Stimulated activated CD4-positive, alpha-beta T cell treated with anti-CD3 and anti-CD28 coated beads, TNF-alpha, amount 100 ng/mL, for 1 hour (primary cell): ENCODE results near the gene FGGY.
"Not testable (repeated sequence)": the region's sequence is repeated elsewhere in the genome, so short reads cannot be mapped to it uniquely, and the experiment has no call there.

ENCODE experiments used
- DNase-seq, 3 donors: peaks; one replicate each; pipeline ENCODE4 v3.0.0-alpha.2; 2020; ENCODE audit warnings: low read depth in 3 of 3, low spot score in 1 of 3

Gene FGGY

DNA sequence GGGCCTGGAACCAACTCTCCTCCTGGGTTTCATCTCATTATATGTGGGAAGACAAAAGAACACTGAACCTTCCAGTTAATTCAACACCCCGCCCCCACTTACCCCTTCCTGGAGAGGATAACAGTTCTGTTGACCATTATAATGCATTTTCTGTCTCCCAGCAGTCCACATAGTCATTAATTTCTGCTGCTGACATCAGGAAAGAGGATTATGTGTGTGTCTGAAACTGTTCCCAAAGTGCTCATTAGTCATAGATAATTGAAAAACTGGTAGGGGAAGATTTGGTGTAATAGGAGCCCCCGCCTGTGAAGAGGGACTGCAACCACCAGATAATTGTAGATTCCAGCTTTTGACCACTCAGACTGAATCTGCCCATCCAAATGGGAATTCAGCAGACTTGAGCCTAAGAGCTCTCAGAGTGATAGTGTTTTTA, 208.7 kb downstream of the FGGY start:
- no peak for DNase-seq

DNA sequence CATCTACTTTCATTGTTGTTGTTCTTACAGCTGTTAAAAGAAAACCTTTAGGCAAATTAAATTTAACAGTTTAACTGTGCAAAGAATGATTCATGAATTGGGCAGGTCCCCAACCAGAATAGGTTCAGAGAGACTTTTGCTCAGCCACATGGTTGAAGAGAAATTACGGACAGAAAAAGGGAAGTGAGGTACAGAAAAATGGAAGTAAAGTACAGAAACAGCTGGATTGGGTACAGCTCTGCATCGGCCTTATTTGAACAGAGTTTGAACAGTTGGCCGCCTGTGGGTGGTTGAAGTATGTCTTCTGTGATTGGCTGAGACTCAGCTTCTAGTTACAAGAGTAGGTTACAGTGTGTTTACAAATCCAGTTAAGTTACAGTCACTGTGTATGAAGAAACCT, 210.1 kb downstream of the FGGY start:
- no peak for DNase-seq

DNA sequence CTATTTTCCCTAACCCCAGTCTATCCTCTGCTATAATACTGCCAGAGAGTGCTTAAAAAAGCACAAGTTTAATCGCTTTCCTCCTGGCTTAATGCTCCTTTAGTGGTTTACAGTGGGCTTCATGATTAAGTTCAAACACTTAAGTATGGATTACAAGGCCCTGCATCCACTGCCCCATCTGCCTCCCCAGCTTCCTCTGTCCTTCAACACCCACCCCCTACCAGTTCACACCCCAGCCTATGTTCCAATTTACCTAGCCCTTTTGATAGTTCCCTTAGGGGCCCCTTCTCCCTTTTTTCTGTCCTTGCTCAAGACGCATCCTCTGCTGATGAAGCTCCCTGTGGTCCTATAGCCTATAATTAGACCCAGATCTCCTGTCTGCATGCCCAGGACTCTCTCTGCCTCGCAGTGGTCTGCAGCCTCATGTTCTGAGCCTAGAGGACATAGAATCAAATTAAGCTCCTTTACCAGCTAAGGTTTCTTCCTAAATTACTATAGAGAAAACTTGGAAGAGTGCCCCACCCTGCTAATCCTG, 212.5 kb downstream of the FGGY start:
- DNase-seq = no peak

DNA sequence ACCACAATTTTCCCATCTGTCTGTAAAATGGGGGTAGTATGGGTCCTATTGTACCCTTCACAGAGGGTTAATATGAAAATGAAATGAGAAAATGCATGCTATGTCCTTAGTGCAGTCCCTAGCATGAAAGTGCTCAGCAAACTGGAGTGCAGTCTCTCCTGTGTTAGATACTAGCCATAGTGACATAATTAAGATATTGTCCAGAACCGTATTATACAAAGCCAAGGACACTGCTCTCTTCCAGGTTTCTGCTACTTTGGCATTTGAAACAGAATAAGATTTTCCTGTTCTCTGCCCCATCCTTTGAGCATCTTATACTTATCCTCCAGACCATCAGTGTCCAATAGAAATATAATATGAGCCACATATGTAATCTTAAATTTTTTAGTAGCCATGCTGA, 213.4 kb downstream of the FGGY start:
- DNase-seq = no peak

DNA sequence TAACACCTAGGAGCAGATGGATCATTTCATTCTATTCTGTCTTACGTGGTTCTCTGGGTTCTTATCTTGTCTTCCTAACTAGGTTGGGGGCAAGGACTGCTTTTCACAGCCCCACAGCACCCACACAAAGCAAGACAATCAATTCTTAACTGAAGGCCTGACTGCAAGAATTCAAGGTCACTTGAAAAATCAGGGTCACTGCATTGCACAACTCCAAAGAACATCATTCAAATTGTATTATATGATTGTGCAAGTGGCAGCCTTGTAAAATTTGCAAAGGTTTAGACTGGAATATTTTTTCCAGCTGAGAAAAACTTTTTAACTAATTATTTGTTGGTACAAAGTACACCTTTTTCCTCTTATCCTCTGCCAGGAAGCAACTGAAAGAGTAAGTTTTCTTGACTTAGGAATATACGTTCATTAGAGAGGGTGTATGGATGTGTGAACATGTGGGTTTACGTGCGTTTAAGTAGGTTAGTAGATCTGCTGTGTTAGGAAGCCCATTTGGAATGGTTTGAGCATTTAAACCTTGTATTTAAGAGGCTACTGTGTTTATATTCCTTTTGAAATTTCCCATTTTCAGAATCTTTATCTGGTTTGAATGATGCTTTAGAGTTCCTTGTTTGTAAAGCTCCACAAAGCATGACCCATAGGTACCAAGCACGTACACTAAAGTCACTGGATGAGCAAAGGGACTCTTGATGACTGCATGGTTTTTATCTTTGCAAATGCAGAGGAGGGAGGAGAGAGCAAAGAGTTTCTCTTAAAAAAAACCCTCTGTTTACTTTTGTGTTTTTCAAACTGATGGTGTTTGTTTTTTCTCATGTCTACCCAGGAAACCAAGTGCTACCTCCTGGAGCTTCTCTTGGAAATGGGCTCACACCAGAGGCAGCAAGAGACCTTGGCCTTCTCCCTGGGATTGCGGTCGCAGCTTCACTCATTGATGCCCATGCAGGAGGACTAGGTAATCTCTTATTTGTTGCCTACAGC, 214.9 kb downstream of the FGGY start:
- no peak for DNase-seq

DNA sequence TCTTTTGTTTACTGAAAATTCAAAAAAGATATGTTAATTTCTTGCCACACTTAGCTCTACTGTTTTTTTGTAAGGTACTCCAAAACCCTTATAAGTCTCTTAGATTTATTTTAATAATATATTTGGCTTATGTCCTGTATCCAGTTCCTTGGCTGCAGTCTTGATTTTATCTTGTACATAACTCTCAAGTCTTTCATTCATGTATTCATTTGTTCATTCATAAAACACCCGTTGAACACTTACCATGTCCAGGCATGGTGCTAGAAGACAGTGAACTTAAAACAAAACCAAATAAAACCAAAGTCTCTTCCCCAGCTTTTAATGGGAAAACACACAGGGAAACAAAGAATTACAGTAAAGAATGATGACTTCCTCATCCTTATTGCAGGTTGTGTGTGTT, 215.8 kb downstream of the FGGY start:
- no peak for DNase-seq

DNA sequence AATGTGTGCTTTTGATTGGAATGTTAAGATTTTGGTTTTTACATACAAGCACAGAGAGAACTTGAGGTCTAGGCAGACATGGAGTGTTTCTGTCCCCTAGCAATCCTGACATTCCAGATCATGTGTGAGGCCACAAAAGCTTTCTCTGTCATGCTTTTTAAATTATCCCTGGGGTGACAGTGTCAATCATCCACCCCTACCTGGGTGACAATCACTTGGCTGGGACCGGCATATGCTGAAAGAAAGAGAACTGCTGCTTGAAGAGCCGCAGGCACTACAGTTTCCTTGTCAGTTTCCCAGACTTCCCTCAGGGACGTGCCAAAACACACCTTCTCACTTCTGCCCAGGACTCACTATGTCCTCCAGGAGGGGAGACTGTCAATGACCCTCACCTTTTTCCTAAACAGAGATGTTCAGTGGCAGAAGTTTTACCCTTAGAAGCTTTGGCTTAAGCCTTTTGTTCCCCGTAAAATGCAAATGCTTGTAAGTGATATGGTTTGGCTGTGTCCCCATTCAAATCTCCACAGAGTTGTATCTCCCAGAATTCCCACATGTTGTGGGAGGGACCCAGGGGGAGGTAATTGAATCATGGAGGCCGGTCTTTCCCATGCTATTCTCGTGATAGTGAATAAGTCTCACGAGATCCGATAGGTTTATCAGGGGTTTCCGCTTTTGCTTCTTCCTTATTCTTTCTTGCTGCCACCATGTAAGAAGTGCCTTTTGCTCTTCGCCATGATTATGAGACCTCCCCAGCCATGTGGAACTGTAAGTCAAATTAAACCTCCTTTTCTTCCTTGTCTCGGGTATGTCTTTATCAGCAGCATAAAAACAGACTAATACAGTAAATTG, 217.4 kb downstream of the FGGY start:
- no peak for DNase-seq

DNA sequence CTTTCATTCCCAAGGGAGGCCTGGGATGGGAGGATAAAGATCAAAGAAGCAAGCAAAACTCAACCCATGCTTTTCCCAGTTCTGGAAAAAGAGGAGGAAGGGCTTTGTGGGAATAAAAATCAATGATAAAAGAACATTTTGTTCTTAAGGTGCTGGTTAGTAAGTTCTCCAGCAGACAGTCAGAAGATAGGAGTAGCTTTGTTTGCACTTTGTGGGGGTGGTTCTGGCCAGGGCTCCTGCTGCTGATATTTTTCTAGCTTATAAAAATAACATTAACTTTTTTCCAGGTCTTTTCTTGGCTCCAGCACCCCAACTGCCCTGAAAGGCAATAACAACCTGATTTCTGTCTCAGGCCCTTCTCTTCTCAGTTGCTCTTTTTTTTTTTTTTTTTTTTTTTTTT, 220.0 kb downstream of the FGGY start:
- no peak for DNase-seq

DNA sequence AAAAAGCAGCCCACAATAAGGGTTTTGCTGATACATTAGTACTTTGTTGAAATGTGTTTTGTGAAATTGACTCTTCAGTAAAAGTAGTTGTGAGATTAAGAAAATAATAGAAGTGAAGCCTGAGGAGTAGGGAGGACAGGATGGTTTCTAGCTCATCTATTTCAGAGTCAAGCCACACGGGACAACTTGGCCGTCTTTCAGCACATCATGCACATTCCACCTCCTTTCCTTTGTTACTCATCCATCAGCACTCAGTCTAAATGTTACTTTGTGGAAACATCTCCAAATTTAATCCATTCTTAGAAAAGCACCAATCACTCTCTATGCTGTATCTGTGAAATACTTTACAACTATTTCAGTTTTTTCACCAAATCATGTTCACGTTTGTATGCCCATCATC, 223.3 kb downstream of the FGGY start:
- DNase-seq = no peak

DNA sequence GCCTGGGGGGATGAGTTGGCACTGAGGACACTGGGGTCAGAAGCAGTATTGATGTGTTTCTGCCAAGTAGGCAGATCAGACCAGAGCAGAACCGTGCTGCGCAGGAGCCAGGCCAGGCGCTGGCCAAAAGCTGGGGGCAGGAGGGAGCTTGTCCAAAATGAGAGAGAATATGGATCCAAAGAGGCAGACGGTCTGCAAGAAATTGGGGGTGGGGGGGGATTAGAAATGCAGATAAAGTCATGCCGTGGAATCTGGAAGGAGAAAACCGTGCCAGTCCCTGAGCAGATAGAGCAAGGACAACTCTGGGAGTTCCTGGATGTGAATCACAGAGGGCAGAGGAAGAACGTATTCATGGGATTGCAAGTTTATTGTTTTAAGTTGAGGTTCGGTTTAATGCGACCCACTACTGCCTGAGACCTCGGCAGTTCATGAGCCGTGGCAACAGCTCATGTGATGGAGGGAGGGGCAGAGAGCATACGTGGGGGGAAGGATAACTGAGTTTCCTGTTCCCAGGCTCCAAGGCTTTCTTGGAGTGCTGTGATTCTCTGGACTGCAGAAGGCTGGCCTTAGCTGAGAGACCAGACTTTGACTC, 224.0 kb downstream of the FGGY start:
- DNase-seq = no peak

DNA sequence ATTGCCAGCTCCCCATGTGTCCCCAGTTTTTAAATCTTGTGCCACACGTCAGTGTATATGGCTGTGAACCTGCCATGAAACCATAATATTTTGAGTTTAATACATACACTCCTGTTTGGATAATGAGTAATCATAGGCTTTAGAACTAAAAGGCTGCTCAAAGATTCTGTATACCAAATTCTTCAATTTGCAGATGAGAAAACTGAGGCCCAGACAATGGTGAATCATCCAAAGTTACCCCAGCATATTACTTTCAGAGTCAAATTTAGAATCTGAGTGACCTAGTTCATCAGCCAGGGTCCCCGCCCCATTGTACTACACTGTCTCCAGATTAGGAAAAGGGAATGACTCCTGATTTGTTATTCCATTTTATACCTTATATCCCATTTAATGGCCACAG, 224.6 kb downstream of the FGGY start:
- no peak for DNase-seq

DNA sequence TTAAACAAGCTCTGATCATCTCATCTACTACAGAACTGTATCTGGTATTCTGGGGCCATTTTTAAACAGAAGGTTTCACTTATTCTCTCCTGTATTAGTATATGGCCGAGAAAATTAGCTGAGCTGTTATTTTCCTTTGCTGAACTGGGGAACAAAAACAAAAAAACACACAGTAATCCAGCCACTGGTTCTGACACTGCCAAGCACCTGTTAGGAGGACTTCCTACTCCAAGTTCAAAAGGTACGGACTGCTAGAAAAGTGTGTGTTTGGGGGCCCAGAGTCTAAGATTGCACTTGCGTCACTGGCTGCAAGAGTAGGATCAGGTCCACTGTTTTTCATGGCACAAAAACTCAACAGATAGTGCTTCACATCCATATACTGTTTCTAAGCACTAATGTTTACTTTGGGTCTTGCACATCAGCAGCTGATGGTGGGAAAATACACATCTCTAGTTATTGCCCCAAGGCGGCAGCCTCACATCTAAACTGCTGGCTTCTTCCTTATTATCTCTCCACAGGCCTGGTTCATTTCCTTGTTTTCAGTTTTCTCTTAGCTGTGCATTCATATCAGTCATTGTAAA, 226.1 kb downstream of the FGGY start:
- DNase-seq = no peak

DNA sequence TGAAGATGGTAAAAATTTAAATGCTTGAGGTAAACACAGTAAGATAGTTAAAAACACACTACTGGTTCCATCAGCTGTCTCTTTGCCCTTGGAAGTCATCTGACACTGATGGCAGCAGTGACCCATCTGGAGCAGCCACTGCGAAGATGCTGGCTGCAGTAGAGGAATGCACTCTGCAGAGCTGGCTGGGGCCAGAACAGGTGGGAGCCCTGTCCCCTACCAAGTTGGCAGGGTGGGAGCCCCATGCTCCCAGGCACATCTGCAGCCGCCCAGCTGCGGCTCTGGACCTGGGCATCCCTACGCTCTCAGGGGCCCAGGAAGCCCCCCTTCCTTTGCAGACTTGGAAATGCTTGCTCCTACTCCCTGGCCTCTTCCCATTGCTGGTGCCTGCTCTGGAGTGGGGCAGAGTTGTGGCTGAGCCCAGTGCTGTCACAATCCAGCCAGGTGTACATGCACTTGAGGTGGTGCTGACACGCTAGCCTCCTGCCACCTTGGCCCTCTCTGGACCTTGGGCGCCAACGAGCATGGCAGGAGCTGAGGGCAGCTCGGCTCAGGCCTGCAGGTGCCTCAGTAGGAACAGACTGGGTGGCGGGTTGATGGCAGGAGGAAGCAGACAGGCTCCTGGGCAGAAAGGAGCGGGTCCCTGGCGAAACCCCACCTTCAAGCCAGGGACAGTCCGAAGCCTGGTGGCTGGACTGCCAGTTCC, 227.0 kb downstream of the FGGY start:
- no peak for DNase-seq

DNA sequence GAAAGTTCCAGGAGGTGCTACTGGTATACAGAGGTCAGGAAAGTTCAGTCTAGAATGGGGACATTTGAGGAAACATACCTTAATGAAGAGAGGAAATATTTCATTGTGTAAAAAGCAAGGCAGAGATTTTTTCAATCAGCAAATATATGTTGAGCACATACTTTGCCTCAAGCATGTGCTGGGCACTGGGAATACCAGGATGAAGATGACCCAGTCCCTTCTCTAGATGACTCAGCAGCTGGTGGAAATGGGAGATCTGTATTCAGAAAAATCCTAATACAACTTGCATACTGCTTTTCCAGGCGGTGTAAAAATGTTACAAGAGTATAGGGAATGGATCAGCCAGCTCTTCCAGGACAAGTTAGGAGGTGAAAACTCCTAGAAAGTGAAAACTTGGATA, 229.3 kb downstream of the FGGY start:
- DNase-seq = no peak

DNA sequence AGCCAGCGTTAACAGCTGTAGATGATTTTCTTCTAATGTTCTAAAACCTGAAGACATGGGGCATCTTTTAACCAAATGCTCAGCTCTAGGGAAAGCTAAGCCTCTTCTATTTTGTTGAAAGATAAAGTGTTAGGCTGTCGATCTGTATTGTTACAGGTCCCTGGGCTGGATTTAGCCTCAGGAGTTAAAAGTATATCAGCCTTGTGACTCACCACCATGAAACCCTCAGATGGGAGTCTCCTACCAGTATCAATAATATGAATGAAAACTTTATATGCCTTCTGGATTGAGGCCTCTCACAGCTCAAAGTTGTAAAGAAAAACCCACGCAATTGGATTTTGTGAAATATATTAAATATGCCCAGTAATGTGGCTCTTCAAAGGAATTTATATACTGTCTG, 231.6 kb downstream of the FGGY start:
- no peak for DNase-seq

DNA sequence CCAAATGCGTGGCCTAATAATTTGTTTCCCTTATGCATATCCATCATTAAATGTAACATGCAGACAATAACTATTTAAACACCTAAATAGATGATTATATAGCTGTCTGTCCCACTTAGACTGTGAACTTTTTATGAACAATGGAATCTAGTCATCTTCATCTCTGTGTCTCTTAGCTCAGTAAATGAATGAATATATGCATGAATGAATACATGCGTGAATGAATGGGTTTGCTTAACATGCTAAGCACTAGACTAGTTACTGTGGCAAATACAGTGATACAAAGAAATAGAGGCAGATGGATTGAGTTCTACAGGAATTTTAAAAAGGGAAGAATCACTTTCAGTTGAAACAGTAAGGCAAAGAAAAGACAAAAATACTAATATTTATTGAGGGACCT, 232.0 kb downstream of the FGGY start:
- no peak for DNase-seq

DNA sequence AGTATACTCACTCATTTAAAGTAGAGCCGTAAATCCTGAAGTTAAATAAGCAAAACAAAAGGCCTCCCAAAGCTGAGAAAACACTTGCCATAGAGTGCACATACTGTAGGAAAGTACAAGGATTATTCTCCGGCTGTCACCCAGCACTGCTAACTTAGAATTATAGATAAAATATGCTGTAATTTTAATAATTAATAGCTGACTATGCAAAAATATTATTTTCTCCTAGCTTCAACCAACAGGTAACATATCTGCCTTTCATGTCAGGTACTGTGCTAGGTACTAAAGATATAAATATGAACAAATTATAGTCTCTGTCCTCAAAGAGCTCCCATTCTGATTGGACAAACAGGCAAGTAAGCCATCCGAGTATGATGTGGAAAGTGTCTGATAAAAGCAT, 233.2 kb downstream of the FGGY start:
- no peak for DNase-seq

DNA sequence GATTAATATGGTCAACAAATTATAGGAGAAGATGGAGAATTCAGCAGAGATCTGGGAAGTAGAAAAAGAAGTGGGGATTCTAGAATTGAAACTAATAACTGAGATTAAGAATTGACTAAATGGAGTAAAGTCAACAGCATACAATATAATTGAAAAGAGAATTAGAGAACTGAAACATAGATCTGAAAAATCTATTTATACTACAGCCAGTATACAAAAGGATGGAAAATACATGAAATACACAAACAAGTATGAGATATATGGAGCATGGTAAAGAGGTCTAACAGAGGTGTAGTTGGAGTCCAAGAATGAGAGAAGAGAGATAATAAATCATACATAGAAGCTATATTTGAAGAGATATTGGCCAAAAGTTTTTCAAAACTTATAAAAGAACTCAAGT, 235.2 kb downstream of the FGGY start:
- no peak for DNase-seq

DNA sequence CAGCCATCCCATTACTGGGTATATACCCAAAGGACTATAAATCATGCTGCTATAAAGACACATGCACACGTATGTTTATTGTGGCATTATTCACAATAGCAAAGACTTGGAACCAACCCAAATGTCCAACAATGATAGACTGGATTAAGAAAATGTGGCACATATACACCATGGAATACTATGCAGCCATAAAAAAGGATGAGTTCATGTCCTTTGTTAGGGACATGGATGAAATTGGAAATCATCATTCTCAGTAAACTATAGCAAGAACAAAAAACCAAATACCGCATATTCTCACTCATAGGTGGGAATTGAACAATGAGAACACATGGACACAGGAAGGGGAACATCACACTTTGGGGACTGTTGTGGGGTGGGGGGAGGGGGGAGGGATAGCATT, 241.6 kb downstream of the FGGY start:
- DNase-seq = not testable (repeated sequence)

DNA sequence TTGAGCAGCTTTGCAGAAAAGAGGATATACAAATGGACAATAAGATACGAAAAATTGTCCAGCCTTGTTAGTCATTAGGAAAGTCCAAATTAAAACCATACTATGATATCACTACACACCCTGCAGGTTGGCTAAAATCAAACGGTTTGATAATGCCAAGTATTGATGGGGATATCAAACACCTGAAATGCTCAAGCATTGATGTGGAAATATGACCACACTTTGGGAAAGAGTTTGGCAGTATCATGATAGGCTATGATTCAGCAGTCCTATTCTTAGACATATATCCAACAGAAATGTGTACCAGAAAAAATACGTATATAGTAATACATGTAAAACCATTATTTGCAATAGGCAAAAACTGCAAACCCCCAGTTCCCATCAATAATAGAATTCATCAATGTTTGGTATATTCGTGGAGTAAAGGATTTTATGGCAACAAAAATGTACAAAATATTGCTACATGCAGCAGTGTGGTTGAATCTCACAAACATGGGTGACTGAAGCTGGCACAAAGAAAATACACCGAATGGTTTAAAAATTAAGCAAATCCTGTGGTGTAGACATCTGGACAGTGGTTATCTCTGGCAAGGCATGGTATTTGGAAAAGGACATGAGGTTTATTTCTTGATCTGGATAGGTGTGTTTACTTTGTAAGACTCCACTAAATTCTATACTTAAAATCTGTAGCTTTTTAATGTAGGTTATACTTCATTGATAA, 243.2 kb downstream of the FGGY start:
- no peak for DNase-seq
